GM19238 (cell line): ENCODE data around the gene LAD1.
A peak's percentile ranks its signal among the peaks of the same experiment; 100 is the strongest.

Experiments
- DNase-seq: peaks from one replicate; pipeline ENCODE4 v3.0.0; 2011; ENCODE audit warnings: low spot score; ENCODE audit not compliant: insufficient read length

Gene LAD1

GRCh38 chr1:201391651-201392511, 7.2 kb downstream of the LAD1 start:
- no peak for DNase-seq

- DNase-seq: no peak
These were observed 7.9 kb downstream of the LAD1 start for GRCh38 chr1:201391225-201391624.

- DNase-seq: no peak
These were observed 10.1 kb downstream of the LAD1 start for GRCh38 chr1:201389051-201389450.

GRCh38 chr1:201386208-201386607, 12.9 kb downstream of the LAD1 start:
- DNase-seq: no peak

- DNase-seq: peak; percentile 69
These were observed 13.7 kb downstream of the LAD1 start for GRCh38 chr1:201385299-201385891.

- DNase-seq: no peak
These were observed 14.7 kb downstream of the LAD1 start for GRCh38 chr1:201384406-201384782.

GRCh38 chr1:201383647-201384405, 15.3 kb downstream of the LAD1 start:
- no peak for DNase-seq

GRCh38 chr1:201381130-201381529, 18.0 kb downstream of the LAD1 start:
- DNase-seq: no peak

GRCh38 chr1:201379733-201380242, 19.3 kb downstream of the LAD1 start:
- no peak for DNase-seq

- no peak for DNase-seq
These were observed 20.3 kb downstream of the LAD1 start for GRCh38 chr1:201378804-201379203.

GRCh38 chr1:201377611-201378092, 21.5 kb downstream of the LAD1 start, which contains the start of gene TNNT2:
Gene TNNT2, minus strand, starts transcription at chr1:201377680. Its CDS starts 4,426 bp downstream, at chr1:201373254.
- DNase-seq: no peak

- DNase-seq: peak; percentile 57
These were observed 22.4 kb downstream of the LAD1 start for GRCh38 chr1:201376464-201377374.

- DNase-seq: no peak
These were observed 23.0 kb downstream of the LAD1 start for GRCh38 chr1:201376107-201376463.

- no peak for DNase-seq
These were observed 24.0 kb downstream of the LAD1 start for GRCh38 chr1:201375169-201375568.

GRCh38 chr1:201374364-201374763, 24.8 kb downstream of the LAD1 start:
- no peak for DNase-seq

- DNase-seq: no peak
These were observed 27.3 kb downstream of the LAD1 start for GRCh38 chr1:201371792-201372191.

GRCh38 chr1:201371276-201371675, 27.8 kb downstream of the LAD1 start:
- no peak for DNase-seq

- DNase-seq: no peak
These were observed 28.6 kb downstream of the LAD1 start for GRCh38 chr1:201370500-201370899.

- DNase-seq: no peak
These were observed 29.9 kb downstream of the LAD1 start for GRCh38 chr1:201369209-201369608.

- no peak for DNase-seq
These were observed 32.4 kb downstream of the LAD1 start for GRCh38 chr1:201366696-201367095.

GRCh38 chr1:201365251-201365650, 33.9 kb downstream of the LAD1 start:
- DNase-seq: no peak
